Sigmoid colon (tissue), 4 donors: ENCODE results near the gene LDLRAD4.

ENCODE experiments used
- CTCF ChIP-seq, 4 experiments: fragments of 450-650 bp in 3 of 4; fragments of 200-600 bp in 1 of 4; IDR thresholded peaks; one replicate each; pipeline ENCODE4 v1.5.1; 2016 to 2019; ENCODE audit warnings: antibody characterized with exemption in 4 of 4, mild to moderate bottlenecking in 3 of 4, moderate library complexity in 2 of 4
- EP300 ChIP-seq, 4 donors: sonication (generic); formaldehyde crosslinking; IDR thresholded peaks; one replicate each; pipeline ENCODE4 v1.6.1; 2017; ENCODE audit warnings: antibody characterized with exemption in 4 of 4
- POLR2A ChIP-seq, 2 donors: fragments of 450-650 bp; IDR thresholded peaks; one replicate each; pipeline ENCODE4 v1.6.1; 2016; ENCODE audit warnings: antibody characterized with exemption in 2 of 2, mild to moderate bottlenecking in 2 of 2, moderate library complexity in 2 of 2
- POLR2AphosphoS5 ChIP-seq, 4 donors: sonication (generic); formaldehyde crosslinking; IDR thresholded peaks; one replicate each; pipeline ENCODE4 v1.6.1; 2017; ENCODE audit warnings: antibody characterized with exemption in 4 of 4

GRCh38 chr18:13524811-13525210, 306.3 kb downstream of the LDLRAD4 start:
- TF ChIP-seq CTCF (IDR thresholded peaks at IDR 0.05) (no peak), EP300 (IDR thresholded peaks at IDR 0.05) (no peak), POLR2A (IDR thresholded peaks at IDR 0.05) (no peak), POLR2AphosphoS5 (IDR thresholded peaks at IDR 0.05) (no peak)
